GM23338 (cell line): ENCODE measurements around the gene BAK1. TPM values are rescaled to one million over a fixed set of nuclear protein-coding genes. Genes with fewer than 3 reads are reported as not detected.

Experiments
- ATAC-seq: fragments of 200-7000 bp; cut with Tn5 transposase; 3 replicates; pipeline ENCODE4 v1.9.1; 2020
- DNase-seq: peaks from one replicate; pipeline ENCODE4 v3.0.0-alpha.2; 2015; ENCODE audit warnings: low spot score
- H2AFZ ChIP-seq: fragments of 200-600 bp; sonication (generic); 2 replicates; pipeline ENCODE4 v1.8.0; 2016; ENCODE audit warnings: antibody characterized with exemption, mild to moderate bottlenecking, moderate library complexity
- H3F3A ChIP-seq: fragments of 200-600 bp; sonication (generic); replicated peaks from 2 replicates; pipeline ENCODE4 v1.8.0; 2017; ENCODE audit warnings: antibody characterized with exemption, mixed run types, low read depth
- H3K27ac ChIP-seq: fragments of 200-600 bp; sonication (generic); 2 replicates; pipeline ENCODE4 v1.6.1; 2016; ENCODE audit warnings: low read depth
- H3K27me3 ChIP-seq: fragments of 200-600 bp; sonication (generic); 2 replicates; pipeline ENCODE4 v1.8.0; 2016; ENCODE audit warnings: mild to moderate bottlenecking, mixed run types, moderate library complexity; ENCODE audit not compliant: insufficient read depth
- H3K36me3 ChIP-seq: fragments of 200-600 bp; sonication (generic); 2 replicates; pipeline ENCODE4 v1.8.0; 2016; ENCODE audit warnings: mild to moderate bottlenecking; ENCODE audit not compliant: insufficient read depth
- H3K4me1 ChIP-seq: fragments of 200-600 bp; sonication (generic); 2 replicates; pipeline ENCODE4 v1.8.0; 2016; ENCODE audit warnings: mild to moderate bottlenecking, moderate library complexity; ENCODE audit not compliant: insufficient read depth
- H3K4me2 ChIP-seq: fragments of 200-600 bp; sonication (generic); 2 replicates; pipeline ENCODE4 v1.7.1; 2017; ENCODE audit warnings: mixed run types
- H3K4me3 ChIP-seq: fragments of 200-600 bp; sonication (generic); 2 replicates; pipeline ENCODE4 v1.6.1; 2016; ENCODE audit warnings: mixed run types
- H3K79me2 ChIP-seq: fragments of 200-600 bp; sonication (generic); replicated peaks from 2 replicates; pipeline ENCODE4 v1.8.0; 2017; ENCODE audit warnings: mild to moderate bottlenecking; ENCODE audit not compliant: insufficient read depth
- H3K9me2 ChIP-seq: fragments of 200-600 bp; sonication (generic); 2 replicates; pipeline ENCODE4 v1.8.0; 2017; ENCODE audit not compliant: insufficient read depth
- H4K20me1 ChIP-seq: fragments of 200-600 bp; sonication (generic); replicated peaks from 2 replicates; pipeline ENCODE4 v1.8.0; 2017; ENCODE audit warnings: mild to moderate bottlenecking; ENCODE audit not compliant: insufficient read depth
- H3K27ac Mint-ChIP-seq: 2 replicates; pipeline ENCODE4 v1.8.0; 2020; ENCODE audit warnings: inconsistent platforms, mild to moderate bottlenecking, moderate library complexity, mixed read lengths
- H3K27me3 Mint-ChIP-seq: 3 replicates; pipeline ENCODE4 v1.8.0; 2022; ENCODE audit warnings: low read depth, mild to moderate bottlenecking, moderate library complexity, mixed read lengths, inconsistent platforms; ENCODE audit not compliant: insufficient read depth, poor library complexity
- H3K36me3 Mint-ChIP-seq: 3 replicates; pipeline ENCODE4 v1.8.0; 2021; ENCODE audit warnings: low read depth, mild to moderate bottlenecking, inconsistent platforms, moderate library complexity, mixed read lengths
- H3K4me1 Mint-ChIP-seq: 3 replicates; pipeline ENCODE4 v1.8.0; 2020; ENCODE audit warnings: mild to moderate bottlenecking, inconsistent platforms, mixed read lengths
- H3K4me3 Mint-ChIP-seq: 3 replicates; pipeline ENCODE4 v1.8.0; 2021; ENCODE audit warnings: moderate library complexity, mild to moderate bottlenecking, inconsistent platforms, mixed read lengths
- H3K9me3 Mint-ChIP-seq: 3 replicates; pipeline ENCODE4 v1.8.0; 2020; ENCODE audit warnings: moderate library complexity, mild to moderate bottlenecking, inconsistent platforms, mixed read lengths
- CREB1 ChIP-seq: fragments of 250-450 bp; sonication (Bioruptor Pico); IDR thresholded peaks from 2 replicates; pipeline ENCODE4 v1.5.0; 2020; ENCODE audit warnings: low read depth, mild to moderate bottlenecking, moderate library complexity
- EZH2 ChIP-seq: fragments of 200-600 bp; sonication (generic); IDR thresholded peaks from one replicate; pipeline ENCODE4 v1.8.0; 2017; ENCODE audit warnings: antibody characterized with exemption, mild to moderate bottlenecking, low read depth; ENCODE audit not compliant: unreplicated experiment
- JUNB ChIP-seq: IDR thresholded peaks from one replicate; pipeline ENCODE4 v1.6.1; 2016; ENCODE audit warnings: antibody characterized with exemption; ENCODE audit not compliant: unreplicated experiment
- NANOG ChIP-seq: IDR thresholded peaks from 2 replicates; pipeline ENCODE4 v1.6.1; 2016; ENCODE audit warnings: antibody characterized with exemption, borderline replicate concordance
- POLR2AphosphoS5 ChIP-seq: IDR thresholded peaks from 2 replicates; pipeline ENCODE4 v1.6.1; 2016; ENCODE audit warnings: antibody characterized with exemption, low read depth
- REST ChIP-seq: IDR thresholded peaks from one replicate; pipeline ENCODE4 v1.6.1; 2018; ENCODE audit warnings: antibody characterized with exemption; ENCODE audit not compliant: unreplicated experiment
- ZNF114 ChIP-seq: fragments of 250-450 bp; sonication (Bioruptor Pico); IDR thresholded peaks from 2 replicates; pipeline ENCODE4 v1.5.0; 2020; ENCODE audit warnings: mild to moderate bottlenecking, moderate library complexity
- ZNF331 ChIP-seq: fragments of 250-450 bp; sonication (Bioruptor Pico); IDR thresholded peaks from 2 replicates; pipeline ENCODE4 v1.5.0; 2020; ENCODE audit warnings: low read depth, mild to moderate bottlenecking, moderate library complexity
- polyA plus RNA-seq: library from polyadenylated mRNA; unstranded; fragments of >200 nt; fragmentation: Nextera tagmentation; extraction: Ambion mirVana; gene quantifications from 2 replicates; pipeline ENCODE4 v1.2.1, GENCODE V29; 2016
- total RNA-seq: library from RNA; depleted of rRNA; stranded (reverse); fragments of >200 nt; shearing (Covaris generic); gene quantifications from 2 replicates; pipeline ENCODE4 v1.2.3, GENCODE V29; 2014

BAK1 gene
- total and polyA plus RNA-seq, 2 experiments from 2014 or later: 22.2 to 45.0 TPM

- TF ChIP-seq ZNF331 (CRISPR knock-in tag): no peak
- no peak for TF ChIP-seq REST
- TF ChIP-seq NANOG: no peak
- TF ChIP-seq EZH2: no peak
- no peak for TF ChIP-seq ZNF114 (CRISPR knock-in tag)
- no peak for TF ChIP-seq JUNB
Measured at GRCh38 chr6:33571637-33572316, 8.3 kb downstream of the BAK1 start (continued).

- H3K4me2 ChIP-seq: peak overlapping the region; percentile 92
- no peaks in the 10 kb centered on the region for H3K79me2 ChIP-seq
- peak overlapping the region; percentile 85 for H3K4me3 ChIP-seq
- no peaks in the 10 kb centered on the region for H3K9me2 ChIP-seq
- Mint-ChIP-seq H3K4me1 (peaks cover 12% of the 10 kb centered on the region), H3K27me3 (peaks cover 23% of the 10 kb centered on the region), H3K27ac (peak overlapping the region; percentile 86; the same call in 1 of the 2 replicates), H3K36me3 (peaks cover 15% of the 10 kb centered on the region), H3K9me3 (no peaks in the 10 kb centered on the region), H3K4me3 (peak overlapping the region; percentile 88)
- TF ChIP-seq POLR2AphosphoS5 (peak; percentile 83), CREB1 (peak; percentile 48; the same call in 1 of the 2 replicates), JUNB (no peak)
- H4K20me1 ChIP-seq: no peaks in the 10 kb centered on the region
- peak overlapping the region; percentile 66; the same call in 1 of the 2 replicates for H3K27ac ChIP-seq
- ATAC-seq (peak; percentile 96), DNase-seq (peak; percentile 88)
- peaks cover 12% of the 10 kb centered on the region for H3K4me1 ChIP-seq
- 0 out of 2 replicates have a peak, but pooled peaks cover 5% of the 10 kb centered on the region for H3K36me3 ChIP-seq
- H3K27me3 ChIP-seq: no peaks in the 10 kb centered on the region
- H3F3A ChIP-seq: no peaks in the 10 kb centered on the region
- H2AFZ ChIP-seq: peak overlapping the region; percentile 97
Measured at GRCh38 chr6:33570806-33571636, 9.1 kb downstream of the BAK1 start.
